HepG2 (cell line): ENCODE results near the gene KIF3A. TPM values are rescaled to one million over a fixed set of nuclear protein-coding genes. Genes with fewer than 3 reads are reported as not detected.
A peak's percentile ranks its signal among the peaks of the same experiment; 100 is the strongest.

Experiments used
- GATA4 ChIP-seq: sonication (generic); IDR thresholded peaks from 2 replicates; pipeline ENCODE4 v1.6.1; 2016; ENCODE audit warnings: antibody characterized with exemption, low read depth, borderline replicate concordance
- HDAC1 ChIP-seq: sonication (generic); formaldehyde crosslinking; IDR thresholded peaks from 2 replicates; pipeline ENCODE4 v1.5.1; 2020; ENCODE audit warnings: mild to moderate bottlenecking, missing genetic modification reagents
- HMGA1 ChIP-seq: sonication (generic); formaldehyde crosslinking; conservative IDR thresholded peaks from 2 replicates; pipeline ENCODE4 v1.4.0; 2020; ENCODE audit warnings: missing genetic modification reagents
- KDM4B ChIP-seq: sonication (generic); formaldehyde crosslinking; IDR thresholded peaks from 2 replicates; pipeline ENCODE4 v1.4.0; 2020; ENCODE audit warnings: missing genetic modification reagents
- KLF6 ChIP-seq: IDR thresholded peaks from 2 replicates; pipeline ENCODE4 v1.8.0; 2016; ENCODE audit warnings: missing biosample characterization, missing genetic modification reagents
- NCOA5 ChIP-seq: sonication (generic); formaldehyde crosslinking; IDR thresholded peaks from 2 replicates; pipeline ENCODE4 v1.4.0; 2020; ENCODE audit warnings: missing genetic modification reagents
- REL ChIP-seq: sonication (generic); formaldehyde crosslinking; conservative IDR thresholded peaks from 2 replicates; pipeline ENCODE4 v1.8.0; 2022; ENCODE audit warnings: mild to moderate bottlenecking, missing genetic modification reagents, moderate library complexity
- SMARCC2 ChIP-seq: fragments of 450-650 bp; IDR thresholded peaks from 2 replicates; pipeline ENCODE4 v1.6.1; 2017; ENCODE audit warnings: antibody characterized with exemption, mild to moderate bottlenecking
- ZFP62 ChIP-seq: sonication (generic); formaldehyde crosslinking; IDR thresholded peaks from 2 replicates; pipeline ENCODE4 v1.4.0; 2020; ENCODE audit warnings: missing genetic modification reagents
- ZNF224 ChIP-seq: sonication (generic); formaldehyde crosslinking; IDR thresholded peaks from 2 replicates; pipeline ENCODE4 v1.5.0; 2020; ENCODE audit warnings: mild to moderate bottlenecking, missing genetic modification reagents
- ZNF34 ChIP-seq: sonication (generic); formaldehyde crosslinking; IDR thresholded peaks from 2 replicates; pipeline ENCODE4 v1.4.0; 2020; ENCODE audit warnings: mild to moderate bottlenecking, missing genetic modification reagents, borderline replicate concordance
- ZNF432 ChIP-seq: sonication (generic); formaldehyde crosslinking; IDR thresholded peaks from 2 replicates; pipeline ENCODE4 v1.5.0; 2020; ENCODE audit warnings: missing genetic modification reagents, mild to moderate bottlenecking, borderline replicate concordance
- ZNF543 ChIP-seq: sonication (generic); formaldehyde crosslinking; IDR thresholded peaks from 2 replicates; pipeline ENCODE4 v1.4.0; 2020; ENCODE audit warnings: mild to moderate bottlenecking, missing genetic modification reagents
- ZNF75D ChIP-seq: sonication (generic); formaldehyde crosslinking; IDR thresholded peaks from 2 replicates; pipeline ENCODE4 v1.8.1; 2023; ENCODE audit warnings: missing genetic modification reagents, mild to moderate bottlenecking, borderline replicate concordance
- ZSCAN31 ChIP-seq: sonication (generic); formaldehyde crosslinking; IDR thresholded peaks from 2 replicates; pipeline ENCODE4 v1.5.0; 2020; ENCODE audit warnings: low read depth, mild to moderate bottlenecking, missing genetic modification reagents
- polyA plus RNA-seq, 8 experiments: library from polyadenylated mRNA; depleted of rRNA in 3 of 8; stranded (reverse) in 7 of 8; unstranded in 1 of 8; fragments of >200 nt; fragmentation: Illumina TruSeq in 4 of 8; extraction: Trizol in 4 of 8; gene quantifications; 2 replicates each; pipeline versions ENCODE4 v1.2.1 to v1.2.3, GENCODE V29; 2011 to 2016; ENCODE audit warnings: low read depth in 4 of 8, missing spikeins in 1 of 8, mixed read lengths in 1 of 8; ENCODE audit not compliant: insufficient read depth in 1 of 8
- total RNA-seq, 5 experiments: library from RNA; depleted of rRNA; stranded (reverse); fragments of >200 nt; fragmentation: Illumina TruSeq; extraction: Trizol; gene quantifications; 2 replicates each; pipeline ENCODE4 v1.2.3, GENCODE V29; 2016; ENCODE audit warnings: low read depth in 1 of 5
- TF ChIP-seq, protein P1 (sequence below): sonication (generic); formaldehyde crosslinking; conservative IDR thresholded peaks from 2 replicates; pipeline ENCODE4 v1.4.0; 2020; ENCODE audit warnings: missing genetic modification reagents
- TF ChIP-seq, protein P2 (sequence below): sonication (generic); formaldehyde crosslinking; IDR thresholded peaks from 2 replicates; pipeline ENCODE4 v1.4.0; 2020; ENCODE audit warnings: missing genetic modification reagents
- TF ChIP-seq, protein P3 (sequence below): sonication (generic); formaldehyde crosslinking; IDR thresholded peaks from 2 replicates; pipeline ENCODE4 v1.5.0; 2020; ENCODE audit warnings: mild to moderate bottlenecking, low read depth, missing genetic modification reagents, borderline replicate concordance
- TF ChIP-seq, protein P4 (sequence below): sonication (generic); formaldehyde crosslinking; IDR thresholded peaks from 2 replicates; pipeline ENCODE4 v1.4.0; 2020; ENCODE audit warnings: mild to moderate bottlenecking, missing genetic modification reagents
- TF ChIP-seq, protein P5 (sequence below): sonication (generic); formaldehyde crosslinking; IDR thresholded peaks from 2 replicates; pipeline ENCODE4 v1.4.0; 2020; ENCODE audit warnings: missing genetic modification reagents, borderline replicate concordance

Gene KIF3A
- total and polyA plus RNA-seq, 2 of the 13 experiments (the other 11 are each of a cell fraction or from before 2014, with no cell fraction given), result 2.3 to 8.4 TPM

DNA sequence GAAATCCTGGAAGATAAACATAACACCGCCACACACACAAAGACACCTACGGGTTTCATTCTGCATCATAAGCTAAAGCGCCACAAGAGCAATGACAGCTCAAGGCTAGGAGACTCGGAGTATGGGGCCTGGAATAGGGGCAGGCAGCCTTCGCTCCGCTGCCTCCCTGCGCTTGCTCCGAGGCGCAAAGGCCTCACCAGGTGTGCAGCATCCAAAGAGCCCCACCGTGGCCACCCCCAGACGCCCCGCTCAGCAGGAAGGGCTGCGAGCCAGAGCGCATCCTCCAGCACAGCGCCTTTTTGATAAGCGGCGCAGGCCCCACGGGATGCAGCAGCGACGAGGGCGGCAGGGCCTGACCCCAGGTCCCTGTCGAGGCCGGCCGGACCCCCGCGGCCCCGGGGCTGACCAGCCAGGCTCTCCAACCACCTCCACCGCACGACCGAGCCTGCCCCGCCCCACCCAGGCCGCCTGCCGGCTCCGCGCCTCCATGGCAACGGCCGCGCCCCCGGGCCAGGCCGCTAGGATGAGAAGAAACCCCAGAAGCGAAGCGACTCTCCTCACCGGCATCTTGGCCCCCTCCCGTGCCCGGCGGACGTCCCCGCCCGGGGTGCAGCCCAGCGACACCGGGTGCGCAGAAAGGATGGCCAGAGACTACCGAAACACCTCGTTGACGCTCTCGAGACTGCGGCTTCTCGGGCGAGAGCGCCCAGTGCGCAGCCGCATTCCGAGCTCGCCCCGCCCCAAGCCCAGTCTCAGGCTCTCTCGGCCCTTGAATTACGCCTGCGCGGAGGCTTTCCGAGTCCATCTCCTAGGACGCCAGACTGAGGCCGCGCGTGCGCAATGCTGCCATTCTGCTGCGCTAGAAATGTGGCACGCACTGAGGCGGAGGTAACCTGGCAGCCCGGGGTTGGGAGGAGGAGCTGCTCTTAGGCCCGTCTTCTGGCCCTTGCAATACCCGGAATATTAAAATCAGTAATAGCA lies at the start of gene KIF3A (continued):
- TF ChIP-seq ZNF75D (CRISPR knock-in tag), result no peak
- no peak for TF ChIP-seq ZNF543 (CRISPR knock-in tag)
- peak; percentile 36; the same call in 1 of the 2 replicates for TF ChIP-seq ZNF34 (CRISPR knock-in tag)
- TF ChIP-seq ZFP62 (CRISPR knock-in tag), result no peak
- 0 out of 2 replicates have a peak, but pooled peaks have one; percentile 58 for TF ChIP-seq ZSCAN31 (CRISPR knock-in tag)
- TF ChIP-seq, protein P1, sequence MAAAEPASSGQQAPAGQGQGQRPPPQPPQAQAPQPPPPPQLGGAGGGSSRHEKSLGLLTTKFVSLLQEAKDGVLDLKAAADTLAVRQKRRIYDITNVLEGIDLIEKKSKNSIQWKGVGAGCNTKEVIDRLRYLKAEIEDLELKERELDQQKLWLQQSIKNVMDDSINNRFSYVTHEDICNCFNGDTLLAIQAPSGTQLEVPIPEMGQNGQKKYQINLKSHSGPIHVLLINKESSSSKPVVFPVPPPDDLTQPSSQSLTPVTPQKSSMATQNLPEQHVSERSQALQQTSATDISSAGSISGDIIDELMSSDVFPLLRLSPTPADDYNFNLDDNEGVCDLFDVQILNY (CRISPR knock-in tag), result no peak
- TF ChIP-seq HMGA1 (CRISPR knock-in tag), result no peak
- no peak for TF ChIP-seq ZNF224
- TF ChIP-seq HDAC1 (CRISPR knock-in tag), result peak; percentile 74; the same call in 1 of the 2 replicates
- TF ChIP-seq, protein P2, sequence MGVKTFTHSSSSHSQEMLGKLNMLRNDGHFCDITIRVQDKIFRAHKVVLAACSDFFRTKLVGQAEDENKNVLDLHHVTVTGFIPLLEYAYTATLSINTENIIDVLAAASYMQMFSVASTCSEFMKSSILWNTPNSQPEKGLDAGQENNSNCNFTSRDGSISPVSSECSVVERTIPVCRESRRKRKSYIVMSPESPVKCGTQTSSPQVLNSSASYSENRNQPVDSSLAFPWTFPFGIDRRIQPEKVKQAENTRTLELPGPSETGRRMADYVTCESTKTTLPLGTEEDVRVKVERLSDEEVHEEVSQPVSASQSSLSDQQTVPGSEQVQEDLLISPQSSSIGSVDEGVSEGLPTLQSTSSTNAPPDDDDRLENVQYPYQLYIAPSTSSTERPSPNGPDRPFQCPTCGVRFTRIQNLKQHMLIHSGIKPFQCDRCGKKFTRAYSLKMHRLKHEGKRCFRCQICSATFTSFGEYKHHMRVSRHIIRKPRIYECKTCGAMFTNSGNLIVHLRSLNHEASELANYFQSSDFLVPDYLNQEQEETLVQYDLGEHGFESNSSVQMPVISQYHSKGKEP, result no peak
- no peak for TF ChIP-seq SMARCC2
- TF ChIP-seq, protein P3, sequence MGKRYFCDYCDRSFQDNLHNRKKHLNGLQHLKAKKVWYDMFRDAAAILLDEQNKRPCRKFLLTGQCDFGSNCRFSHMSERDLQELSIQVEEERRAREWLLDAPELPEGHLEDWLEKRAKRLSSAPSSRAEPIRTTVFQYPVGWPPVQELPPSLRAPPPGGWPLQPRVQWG (CRISPR knock-in tag), result no peak
- peak; percentile 41; the same call in 1 of the 2 replicates for TF ChIP-seq KLF6 (CRISPR knock-in tag)
- no peak for TF ChIP-seq ZNF432
- no peak for TF ChIP-seq REL (CRISPR knock-in tag)
- TF ChIP-seq, protein P4, sequence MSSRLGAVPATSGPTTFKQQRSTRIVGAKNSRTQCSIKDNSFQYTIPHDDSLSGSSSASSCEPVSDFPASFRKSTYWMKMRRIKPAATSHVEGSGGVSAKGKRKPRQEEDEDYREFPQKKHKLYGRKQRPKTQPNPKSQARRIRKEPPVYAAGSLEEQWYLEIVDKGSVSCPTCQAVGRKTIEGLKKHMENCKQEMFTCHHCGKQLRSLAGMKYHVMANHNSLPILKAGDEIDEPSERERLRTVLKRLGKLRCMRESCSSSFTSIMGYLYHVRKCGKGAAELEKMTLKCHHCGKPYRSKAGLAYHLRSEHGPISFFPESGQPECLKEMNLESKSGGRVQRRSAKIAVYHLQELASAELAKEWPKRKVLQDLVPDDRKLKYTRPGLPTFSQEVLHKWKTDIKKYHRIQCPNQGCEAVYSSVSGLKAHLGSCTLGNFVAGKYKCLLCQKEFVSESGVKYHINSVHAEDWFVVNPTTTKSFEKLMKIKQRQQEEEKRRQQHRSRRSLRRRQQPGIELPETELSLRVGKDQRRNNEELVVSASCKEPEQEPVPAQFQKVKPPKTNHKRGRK (CRISPR knock-in tag), result no peak
- TF ChIP-seq, protein P5, sequence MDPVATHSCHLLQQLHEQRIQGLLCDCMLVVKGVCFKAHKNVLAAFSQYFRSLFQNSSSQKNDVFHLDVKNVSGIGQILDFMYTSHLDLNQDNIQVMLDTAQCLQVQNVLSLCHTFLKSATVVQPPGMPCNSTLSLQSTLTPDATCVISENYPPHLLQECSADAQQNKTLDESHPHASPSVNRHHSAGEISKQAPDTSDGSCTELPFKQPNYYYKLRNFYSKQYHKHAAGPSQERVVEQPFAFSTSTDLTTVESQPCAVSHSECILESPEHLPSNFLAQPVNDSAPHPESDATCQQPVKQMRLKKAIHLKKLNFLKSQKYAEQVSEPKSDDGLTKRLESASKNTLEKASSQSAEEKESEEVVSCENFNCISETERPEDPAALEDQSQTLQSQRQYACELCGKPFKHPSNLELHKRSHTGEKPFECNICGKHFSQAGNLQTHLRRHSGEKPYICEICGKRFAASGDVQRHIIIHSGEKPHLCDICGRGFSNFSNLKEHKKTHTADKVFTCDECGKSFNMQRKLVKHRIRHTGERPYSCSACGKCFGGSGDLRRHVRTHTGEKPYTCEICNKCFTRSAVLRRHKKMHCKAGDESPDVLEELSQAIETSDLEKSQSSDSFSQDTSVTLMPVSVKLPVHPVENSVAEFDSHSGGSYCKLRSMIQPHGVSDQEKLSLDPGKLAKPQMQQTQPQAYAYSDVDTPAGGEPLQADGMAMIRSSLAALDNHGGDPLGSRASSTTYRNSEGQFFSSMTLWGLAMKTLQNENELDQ, result no peak
- TF ChIP-seq NCOA5 (CRISPR knock-in tag), result no peak
- no peak for TF ChIP-seq KDM4B (CRISPR knock-in tag)
- no peak for TF ChIP-seq GATA4
